Measurements from ENCODE around the gene STH.
"Not testable (repeated sequence)": the region's sequence is repeated elsewhere in the genome, so short reads cannot be mapped to it uniquely, and the experiment has no call there.

The STH gene, protein sequence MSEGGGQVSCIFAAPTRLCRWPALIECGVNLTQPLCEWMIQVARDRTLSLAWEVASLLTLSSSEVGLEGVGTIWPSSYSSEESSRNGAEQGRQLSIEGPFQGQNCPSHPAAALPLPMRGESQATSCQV

DNA sequence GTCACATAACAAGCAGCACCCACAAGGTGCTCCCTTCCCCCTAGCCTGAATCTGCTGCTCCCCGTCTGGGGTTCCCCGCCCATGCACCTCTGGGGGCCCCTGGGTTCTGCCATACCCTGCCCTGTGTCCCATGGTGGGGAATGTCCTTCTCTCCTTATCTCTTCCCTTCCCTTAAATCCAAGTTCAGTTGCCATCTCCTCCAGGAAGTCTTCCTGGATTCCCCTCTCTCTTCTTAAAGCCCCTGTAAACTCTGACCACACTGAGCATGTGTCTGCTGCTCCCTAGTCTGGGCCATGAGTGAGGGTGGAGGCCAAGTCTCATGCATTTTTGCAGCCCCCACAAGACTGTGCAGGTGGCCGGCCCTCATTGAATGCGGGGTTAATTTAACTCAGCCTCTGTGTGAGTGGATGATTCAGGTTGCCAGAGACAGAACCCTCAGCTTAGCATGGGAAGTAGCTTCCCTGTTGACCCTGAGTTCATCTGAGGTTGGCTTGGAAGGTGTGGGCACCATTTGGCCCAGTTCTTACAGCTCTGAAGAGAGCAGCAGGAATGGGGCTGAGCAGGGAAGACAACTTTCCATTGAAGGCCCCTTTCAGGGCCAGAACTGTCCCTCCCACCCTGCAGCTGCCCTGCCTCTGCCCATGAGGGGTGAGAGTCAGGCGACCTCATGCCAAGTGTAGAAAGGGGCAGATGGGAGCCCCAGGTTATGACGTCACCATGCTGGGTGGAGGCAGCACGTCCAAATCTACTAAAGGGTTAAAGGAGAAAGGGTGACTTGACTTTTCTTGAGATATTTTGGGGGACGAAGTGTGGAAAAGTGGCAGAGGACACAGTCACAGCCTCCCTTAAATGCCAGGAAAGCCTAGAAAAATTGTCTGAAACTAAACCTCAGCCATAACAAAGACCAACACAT, at the start of gene STH:
Gene STH (plus strand): TSS at position 264 of the 913 bp plus-strand sequence. CDS start 30 bp downstream, at position 294.
- Histone ChIP-seq H3K4me1 (no peaks in the 10 kb centered on the region), H3K36me3 (replicated peaks) (no peaks in the 10 kb centered on the region), H3K9me3 (no peaks in the 10 kb centered on the region), H3K4me3 (no peak within 1 kb of the TSS), H3K27me3 (ENCODE audit: low read depth) (no peaks in the 10 kb centered on the region)
- in situ Hi-C loops (cut with MboI; ENCODE audit: low sequenced_read_pairs), result loop anchor here (25.0 kb wide), 1 partner anchor 813 kb away; the partner anchor contains the start of gene WNT3
- DNase-seq (ENCODE audit: low spot score in 2 of 2), result no peak

DNA sequence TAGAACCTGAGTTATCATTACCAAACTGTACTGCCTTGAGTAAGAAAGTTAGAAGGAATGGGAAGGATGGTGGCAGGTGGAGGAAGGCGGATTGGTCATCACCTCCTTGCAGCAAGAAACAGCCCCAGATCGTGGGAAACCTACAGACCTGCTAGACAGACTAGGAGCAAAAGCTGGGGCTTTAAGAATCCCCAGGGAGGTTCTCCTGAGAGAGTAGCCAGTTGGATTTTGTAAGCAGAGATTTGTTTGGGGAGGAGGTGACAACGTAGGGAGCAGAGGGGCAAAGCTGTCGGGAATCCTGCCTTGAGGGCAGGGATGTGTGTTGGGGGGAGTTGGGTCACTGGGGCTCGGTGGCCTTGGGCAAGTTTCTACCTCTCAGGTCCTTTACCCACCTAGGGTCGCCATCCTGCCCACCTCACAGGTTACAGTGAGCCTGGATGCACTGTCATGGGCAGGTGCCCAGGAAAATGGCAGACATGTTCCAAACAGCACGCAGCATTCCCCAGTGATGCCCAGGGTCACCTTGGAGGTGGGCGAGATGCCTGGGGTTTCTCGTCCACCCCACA, 49.2 kb upstream of the STH start:
- Histone ChIP-seq H3K4me1 (peaks cover 9% of the 10 kb centered on the region), H3K9me3 (no peaks in the 10 kb centered on the region), H3K27me3 (ENCODE audit: low read depth) (no peaks in the 10 kb centered on the region), H3K4me3 (no peak overlapping the region), H3K36me3 (replicated peaks) (no peaks in the 10 kb centered on the region)
- in situ Hi-C loops (cut with MboI; ENCODE audit: low sequenced_read_pairs), result no loop called here
- DNase-seq (ENCODE audit: low spot score in 2 of 2), result no peak

DNA sequence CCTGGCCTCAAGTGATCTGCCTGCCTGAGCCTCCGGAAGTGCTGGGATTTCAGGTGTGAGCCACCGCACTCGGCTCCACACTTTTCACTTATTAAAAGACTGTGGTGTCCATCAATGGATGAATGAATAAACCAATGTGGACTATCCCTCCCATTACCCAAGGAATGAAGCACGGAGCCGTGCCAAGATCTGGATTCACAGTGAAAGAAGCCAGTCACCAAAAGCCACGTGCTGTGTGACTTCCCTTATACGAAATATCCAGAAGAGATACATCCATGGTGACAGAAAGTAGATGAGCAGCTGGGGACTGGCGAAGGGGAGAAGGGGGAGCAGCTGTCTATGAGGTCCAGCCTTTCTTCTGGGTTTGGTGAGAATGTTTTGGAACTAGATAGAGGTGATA, 48.2 kb upstream of the STH start:
- Histone ChIP-seq H3K36me3 (replicated peaks) (no peaks in the 10 kb centered on the region), H3K9me3 (no peaks in the 10 kb centered on the region), H3K27me3 (ENCODE audit: low read depth) (no peaks in the 10 kb centered on the region), H3K4me1 (peaks cover 9% of the 10 kb centered on the region), H3K4me3 (no peak overlapping the region)
- in situ Hi-C loops (cut with MboI; ENCODE audit: low sequenced_read_pairs), result no loop called here
- DNase-seq (ENCODE audit: low spot score in 2 of 2), result no peak

DNA sequence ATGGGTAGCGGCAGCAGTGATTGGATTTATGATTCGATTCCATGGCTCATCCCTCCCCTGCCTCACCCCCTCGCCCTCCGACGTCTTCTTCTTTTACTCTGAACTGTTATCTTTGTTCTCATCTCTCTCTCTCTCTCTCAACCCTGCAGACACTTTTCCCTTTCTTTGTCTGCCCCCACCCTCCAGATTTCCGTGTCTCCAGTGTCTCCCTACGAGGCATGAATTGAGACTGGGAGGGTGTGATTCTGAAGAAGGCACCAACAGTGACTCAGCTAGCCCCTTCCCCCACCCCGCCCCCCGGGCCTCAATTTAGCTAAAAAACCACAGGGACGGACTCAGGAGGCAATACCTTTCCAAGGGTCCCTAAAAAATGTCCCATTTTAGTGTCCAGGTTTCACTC, 47.6 kb upstream of the STH start:
- no peak for DNase-seq (ENCODE audit: low spot score in 2 of 2)
- Histone ChIP-seq H3K27me3 (ENCODE audit: low read depth) (no peaks in the 10 kb centered on the region), H3K4me1 (peaks cover 9% of the 10 kb centered on the region), H3K4me3 (no peak overlapping the region), H3K36me3 (replicated peaks) (no peaks in the 10 kb centered on the region), H3K9me3 (no peaks in the 10 kb centered on the region)
- in situ Hi-C loops (cut with MboI; ENCODE audit: low sequenced_read_pairs), result no loop called here

DNA sequence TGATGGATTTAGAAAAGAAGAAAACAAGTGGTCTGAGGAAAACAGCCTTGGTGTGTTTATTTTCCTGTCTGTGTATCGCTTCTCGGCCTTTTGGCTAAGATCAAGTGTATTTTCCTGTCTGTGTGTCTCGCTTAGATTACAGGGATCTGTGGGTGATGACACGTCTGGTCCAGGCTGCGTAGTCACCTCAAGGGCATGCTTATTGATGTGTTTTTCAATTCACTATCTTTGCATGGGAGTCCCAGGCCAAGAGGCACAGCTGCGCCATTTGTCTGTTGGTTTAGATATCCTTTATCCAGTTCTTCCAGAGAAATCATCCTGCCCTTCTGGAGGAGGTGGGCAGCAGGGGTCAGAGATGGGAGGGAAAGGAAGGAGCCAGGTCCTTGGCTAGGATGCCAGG, 47.1 kb upstream of the STH start:
- peaks cover 9% of the 10 kb centered on the region for H3K4me1 ChIP-seq
- H3K27me3 ChIP-seq (ENCODE audit: low read depth), result no peaks in the 10 kb centered on the region
- in situ Hi-C loops (cut with MboI; ENCODE audit: low sequenced_read_pairs), result no loop called here
- no peak for DNase-seq (ENCODE audit: low spot score in 2 of 2)
- no peaks in the 10 kb centered on the region for H3K36me3 ChIP-seq (replicated peaks)
- no peaks in the 10 kb centered on the region for H3K9me3 ChIP-seq
- H3K4me3 ChIP-seq, result no peak overlapping the region

DNA sequence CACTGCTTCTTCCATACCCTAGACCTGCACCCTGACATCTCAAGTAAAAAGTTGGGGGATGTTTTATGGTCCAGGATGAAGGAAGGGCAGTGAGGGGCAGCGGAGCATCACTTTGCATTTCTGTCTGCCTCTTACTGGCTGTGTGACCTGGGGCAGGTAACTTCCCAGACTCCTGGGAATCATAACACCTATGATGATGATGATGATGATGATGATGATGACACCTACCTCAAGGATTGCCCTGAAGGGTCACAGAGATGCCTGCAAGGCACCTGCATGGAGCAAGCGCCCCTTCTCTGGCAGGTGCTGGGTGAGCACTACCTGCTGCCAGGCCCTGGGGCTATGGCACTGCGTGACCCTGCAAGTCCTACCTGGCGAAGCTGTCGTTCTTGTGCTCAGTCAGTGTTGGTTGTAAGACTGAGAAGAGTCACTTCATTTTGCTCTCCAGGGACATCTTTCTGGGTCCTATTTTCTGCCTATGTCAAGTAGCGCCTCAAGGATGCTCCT, 46.2 kb upstream of the STH start:
- Histone ChIP-seq H3K27me3 (ENCODE audit: low read depth) (no peaks in the 10 kb centered on the region), H3K9me3 (no peaks in the 10 kb centered on the region), H3K36me3 (replicated peaks) (no peaks in the 10 kb centered on the region), H3K4me1 (peaks cover 9% of the 10 kb centered on the region), H3K4me3 (no peak overlapping the region)
- in situ Hi-C loops (cut with MboI; ENCODE audit: low sequenced_read_pairs), result no loop called here
- no peak for DNase-seq (ENCODE audit: low spot score in 2 of 2)

DNA sequence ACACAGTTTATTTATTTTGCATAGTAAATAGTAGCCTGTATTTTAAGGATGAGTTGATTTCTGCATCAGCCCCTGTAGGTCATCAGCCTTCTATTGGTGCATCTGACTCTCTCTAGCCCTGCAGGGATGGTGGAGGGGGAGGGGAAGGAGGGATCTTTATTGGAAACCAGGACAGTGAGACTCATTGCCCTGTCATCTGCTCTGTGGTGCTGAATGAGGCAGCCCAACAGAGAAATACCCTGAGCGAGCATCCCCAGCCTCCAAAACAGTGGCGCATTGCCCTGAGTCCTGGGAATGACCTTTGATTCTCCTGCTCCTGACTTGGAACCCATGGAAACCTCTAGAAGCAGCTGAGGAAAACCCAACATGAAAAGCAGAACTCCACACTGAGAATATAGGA, 45.5 kb upstream of the STH start:
- no peaks in the 10 kb centered on the region for H3K36me3 ChIP-seq (replicated peaks)
- H3K9me3 ChIP-seq, result no peaks in the 10 kb centered on the region
- H3K27me3 ChIP-seq (ENCODE audit: low read depth), result no peaks in the 10 kb centered on the region
- DNase-seq (ENCODE audit: low spot score in 2 of 2), result no peak
- peaks cover 7% of the 10 kb centered on the region for H3K4me1 ChIP-seq
- no peak overlapping the region for H3K4me3 ChIP-seq
- in situ Hi-C loops (cut with MboI; ENCODE audit: low sequenced_read_pairs), result no loop called here

DNA sequence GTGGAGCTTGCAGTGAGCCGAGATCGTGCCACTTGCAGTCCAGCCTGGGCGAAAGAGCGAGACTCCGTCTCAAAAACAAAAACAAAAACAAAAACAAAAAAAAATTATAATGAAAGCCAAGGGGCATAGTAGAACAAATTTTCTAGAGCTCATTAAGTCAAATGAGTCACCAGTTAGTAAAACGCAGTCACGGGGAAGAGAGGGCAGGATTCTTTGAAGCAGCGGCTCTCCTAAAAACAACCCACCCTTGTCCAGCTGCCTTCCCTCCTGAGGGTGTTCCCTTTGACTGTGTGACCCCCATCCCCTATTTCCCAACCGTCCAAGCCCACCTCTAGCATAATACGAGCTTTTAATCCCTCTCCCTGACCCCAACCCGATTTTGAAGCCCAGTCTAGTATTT, 44.1 kb upstream of the STH start:
- Histone ChIP-seq H3K27me3 (ENCODE audit: low read depth) (no peaks in the 10 kb centered on the region), H3K9me3 (no peaks in the 10 kb centered on the region), H3K4me3 (no peak overlapping the region), H3K36me3 (replicated peaks) (no peaks in the 10 kb centered on the region), H3K4me1 (peaks cover 3% of the 10 kb centered on the region; the same call in 1 of the 2 replicates)
- DNase-seq (ENCODE audit: low spot score in 2 of 2), result no peak
- in situ Hi-C loops (cut with MboI; ENCODE audit: low sequenced_read_pairs), result no loop called here

DNA sequence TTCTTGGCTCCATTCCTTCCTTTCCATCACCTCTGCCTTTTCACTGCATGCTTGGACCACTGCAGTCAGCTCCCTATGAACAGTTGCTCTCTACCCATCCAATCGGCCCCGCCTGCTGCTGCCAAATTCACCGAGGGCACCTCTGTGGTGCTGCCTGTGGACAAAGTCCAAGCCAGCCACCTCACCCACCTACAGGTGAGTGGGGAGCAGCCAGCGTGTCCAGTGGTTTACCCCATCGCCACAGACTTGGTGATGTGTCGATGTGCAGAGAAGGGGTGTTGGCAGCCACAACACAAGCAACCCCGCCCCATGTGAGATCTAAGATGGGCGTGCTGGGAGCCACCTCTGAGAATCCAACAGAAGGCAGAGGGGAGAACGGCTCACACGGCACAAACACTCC, 43.7 kb upstream of the STH start:
- Histone ChIP-seq H3K27me3 (ENCODE audit: low read depth) (no peaks in the 10 kb centered on the region), H3K9me3 (no peaks in the 10 kb centered on the region), H3K4me3 (no peak overlapping the region), H3K4me1 (peaks cover 3% of the 10 kb centered on the region; the same call in 1 of the 2 replicates), H3K36me3 (replicated peaks) (no peaks in the 10 kb centered on the region)
- DNase-seq (ENCODE audit: low spot score in 2 of 2), result no peak
- in situ Hi-C loops (cut with MboI; ENCODE audit: low sequenced_read_pairs), result no loop called here

DNA sequence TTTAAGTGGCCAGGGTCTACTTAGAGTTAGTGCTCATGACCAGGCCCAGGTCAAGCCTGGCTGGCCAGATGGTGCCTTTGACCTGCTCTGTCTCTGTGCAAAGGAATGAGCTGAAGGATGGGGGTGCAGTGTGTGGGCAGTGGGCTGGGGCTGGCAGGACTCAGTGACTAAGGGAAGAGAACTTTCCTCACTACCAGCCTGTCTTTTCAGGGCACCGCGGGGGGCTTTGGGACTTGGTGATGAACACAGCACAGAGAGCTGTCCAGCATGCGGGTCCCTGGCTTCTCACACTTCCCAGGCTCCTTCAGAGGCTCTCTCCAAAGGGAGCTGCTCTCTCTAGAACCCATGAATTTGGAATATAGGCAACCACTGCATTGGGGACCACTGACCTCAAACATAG, 43.0 kb upstream of the STH start:
- no peak for DNase-seq (ENCODE audit: low spot score in 2 of 2)
- peaks cover 3% of the 10 kb centered on the region; the same call in 1 of the 2 replicates for H3K4me1 ChIP-seq
- H3K9me3 ChIP-seq, result no peaks in the 10 kb centered on the region
- in situ Hi-C loops (cut with MboI; ENCODE audit: low sequenced_read_pairs), result no loop called here
- H3K27me3 ChIP-seq (ENCODE audit: low read depth), result no peaks in the 10 kb centered on the region
- no peak overlapping the region for H3K4me3 ChIP-seq
- no peaks in the 10 kb centered on the region for H3K36me3 ChIP-seq (replicated peaks)

DNA sequence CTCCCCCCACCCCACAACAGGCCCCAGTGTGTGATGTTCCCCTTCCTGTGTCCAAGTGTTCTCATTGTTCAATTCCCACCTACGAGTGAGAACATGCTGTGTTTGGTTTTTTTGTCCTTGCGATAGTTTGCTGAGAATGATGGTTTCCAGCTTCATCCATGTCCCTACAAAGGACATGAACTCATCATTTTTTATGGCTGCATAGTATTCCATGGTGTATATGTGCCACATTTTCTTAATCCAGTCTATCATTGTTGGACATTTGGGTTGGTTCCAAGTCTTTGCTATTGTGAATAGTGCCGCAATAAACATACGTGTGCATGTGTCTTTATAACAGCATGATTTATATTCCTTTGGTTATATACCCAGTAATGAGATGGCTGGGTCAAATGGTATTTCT, 42.3 kb upstream of the STH start:
- H3K4me3 ChIP-seq; H3K36me3 ChIP-seq (replicated peaks); DNase-seq (ENCODE audit: low spot score in 2 of 2); in situ Hi-C loops (cut with MboI; ENCODE audit: low sequenced_read_pairs); H3K27me3 ChIP-seq (ENCODE audit: low read depth); H3K4me1 ChIP-seq; H3K9me3 ChIP-seq: not testable (repeated sequence)

DNA sequence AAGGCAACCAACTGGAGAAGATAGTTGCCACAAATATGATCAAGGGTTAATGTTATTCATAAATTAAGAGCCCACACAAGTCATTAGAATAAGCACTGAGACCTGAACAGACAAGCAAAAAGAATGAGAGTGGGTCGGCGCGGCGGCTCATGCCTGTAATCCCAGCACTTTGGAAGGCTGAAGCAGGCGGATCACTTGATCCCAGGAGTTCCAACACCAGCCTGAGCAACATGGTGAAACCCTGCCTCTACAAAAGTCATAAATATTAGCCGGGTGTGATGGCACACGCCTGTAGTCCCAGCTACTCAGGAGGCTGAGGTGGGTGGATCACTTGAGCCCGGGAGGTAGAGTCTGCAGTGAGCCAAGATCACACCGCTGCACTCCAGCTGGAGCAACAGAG, 40.7 kb upstream of the STH start:
- no peak for DNase-seq (ENCODE audit: low spot score in 2 of 2)
- H3K27me3 ChIP-seq (ENCODE audit: low read depth), result no peaks in the 10 kb centered on the region
- no peak overlapping the region for H3K4me3 ChIP-seq
- H3K9me3 ChIP-seq, result no peaks in the 10 kb centered on the region
- in situ Hi-C loops (cut with MboI; ENCODE audit: low sequenced_read_pairs), result no loop called here
- no peaks in the 10 kb centered on the region for H3K36me3 ChIP-seq (replicated peaks)
- no peaks in the 10 kb centered on the region for H3K4me1 ChIP-seq

DNA sequence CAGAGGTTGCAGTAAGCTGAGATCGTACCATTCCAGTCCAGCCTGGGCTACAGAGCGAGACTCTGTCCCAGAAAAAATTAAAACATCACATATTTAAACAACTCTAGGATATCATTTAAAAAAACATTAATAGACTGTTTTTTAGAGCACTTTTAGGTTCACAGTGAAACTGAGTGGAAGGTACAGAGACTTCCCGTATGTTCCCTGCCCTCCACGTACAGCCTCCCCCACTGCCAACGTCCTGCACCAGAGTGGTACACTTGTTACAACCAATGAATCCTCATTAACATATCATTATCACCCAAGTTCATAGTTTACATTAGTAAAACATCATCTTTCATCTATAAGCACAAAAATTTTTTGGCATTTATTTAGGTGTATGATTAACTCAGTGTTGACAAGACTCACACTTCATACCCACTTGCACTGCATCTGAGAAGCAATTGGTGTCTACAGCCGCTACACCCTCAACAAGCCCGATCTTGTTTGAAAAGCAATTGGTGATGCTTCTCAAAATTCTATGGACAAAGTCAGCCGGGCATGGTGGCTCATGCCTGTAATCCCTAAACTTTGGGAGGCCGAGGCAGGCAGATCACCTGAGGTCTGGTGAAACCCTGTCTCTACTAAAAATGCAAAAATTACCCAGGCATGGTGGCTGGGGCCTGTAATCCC, 39.9 kb upstream of the STH start:
- in situ Hi-C loops (cut with MboI; ENCODE audit: low sequenced_read_pairs), result no loop called here
- Histone ChIP-seq H3K9me3 (no peaks in the 10 kb centered on the region), H3K4me1 (no peaks in the 10 kb centered on the region), H3K36me3 (replicated peaks) (no peaks in the 10 kb centered on the region), H3K27me3 (ENCODE audit: low read depth) (no peaks in the 10 kb centered on the region), H3K4me3 (no peak overlapping the region)
- DNase-seq (ENCODE audit: low spot score in 2 of 2), result no peak

DNA sequence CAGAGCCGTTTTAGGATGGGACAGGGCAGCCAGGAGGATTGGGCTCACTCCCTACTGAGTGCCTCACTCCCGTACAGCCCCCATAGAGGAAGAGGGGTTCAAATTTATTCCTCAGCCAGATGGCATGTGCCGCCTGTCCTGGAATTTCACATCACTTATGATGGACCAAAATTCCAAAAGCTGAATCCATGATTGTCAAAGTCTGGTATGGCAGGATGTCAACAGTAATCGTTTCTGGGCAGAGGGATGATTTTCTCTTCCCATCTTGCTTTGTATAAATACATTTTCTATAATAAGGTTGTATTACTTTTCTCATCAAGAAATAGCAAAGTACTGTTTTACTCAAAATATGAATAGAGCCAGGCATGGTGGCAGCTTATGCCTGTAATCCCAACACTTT, 38.7 kb upstream of the STH start:
- no peak for DNase-seq (ENCODE audit: low spot score in 2 of 2)
- Histone ChIP-seq H3K4me3 (no peak overlapping the region), H3K36me3 (replicated peaks) (no peaks in the 10 kb centered on the region), H3K4me1 (no peaks in the 10 kb centered on the region), H3K27me3 (ENCODE audit: low read depth) (no peaks in the 10 kb centered on the region), H3K9me3 (no peaks in the 10 kb centered on the region)
- in situ Hi-C loops (cut with MboI; ENCODE audit: low sequenced_read_pairs), result no loop called here
